H9 (cell line): ENCODE data around the gene HS3ST1. TPM values are rescaled to one million over a fixed set of nuclear protein-coding genes. Genes with fewer than 3 reads are reported as not detected.

Source experiments
- DNase-seq: peaks from one replicate; pipeline ENCODE4 v3.0.0-alpha.2; 2017
- H2AFZ ChIP-seq: one replicate; pipeline ENCODE4 v1.6.1; 2013; ENCODE audit warnings: mild to moderate bottlenecking, low read length, control low read depth, moderate library complexity
- H2AK5ac ChIP-seq: 2 replicates; pipeline ENCODE4 v1.6.1; 2013; ENCODE audit warnings: low read length, control low read depth, mixed read lengths; ENCODE audit not compliant: insufficient read length
- H2BK120ac ChIP-seq: one replicate; pipeline ENCODE4 v1.6.1; 2013; ENCODE audit warnings: low read depth, mild to moderate bottlenecking, low read length, control low read depth, inconsistent platforms; ENCODE audit not compliant: poor library complexity, severe bottlenecking
- H2BK12ac ChIP-seq: 2 replicates; pipeline ENCODE4 v1.6.1; 2013; ENCODE audit warnings: low read length, control low read depth, mixed read lengths, low read depth; ENCODE audit not compliant: insufficient read length
- H2BK15ac ChIP-seq: 2 replicates; pipeline ENCODE4 v1.6.1; 2013; ENCODE audit warnings: low read depth, low read length, control low read depth
- H2BK20ac ChIP-seq: one replicate; pipeline ENCODE4 v1.6.1; 2013; ENCODE audit warnings: low read depth, mild to moderate bottlenecking, low read length, control low read depth, inconsistent platforms; ENCODE audit not compliant: poor library complexity, severe bottlenecking
- H2BK5ac ChIP-seq: 2 replicates; pipeline ENCODE4 v1.6.1; 2013; ENCODE audit warnings: low read length, control low read depth, mixed read lengths; ENCODE audit not compliant: insufficient read length
- H3K14ac ChIP-seq: 2 replicates; pipeline ENCODE4 v1.6.1; 2013; ENCODE audit warnings: low read length, control low read depth; ENCODE audit not compliant: insufficient read depth
- H3K18ac ChIP-seq: 2 replicates; pipeline ENCODE4 v1.6.1; 2013; ENCODE audit warnings: low read depth, mild to moderate bottlenecking, mixed read lengths, low read length, control low read depth; ENCODE audit not compliant: insufficient read length
- H3K23ac ChIP-seq: 2 replicates; pipeline ENCODE4 v1.6.1; 2013; ENCODE audit warnings: low read length, control low read depth, mixed read lengths, low read depth; ENCODE audit not compliant: insufficient read length
- H3K23me2 ChIP-seq: 2 replicates; pipeline ENCODE4 v1.6.1; 2013; ENCODE audit warnings: low read depth, mild to moderate bottlenecking, mixed read lengths, low read length, control low read depth; ENCODE audit not compliant: insufficient read length, poor library complexity, severe bottlenecking
- H3K27ac ChIP-seq: 2 replicates; pipeline ENCODE4 v1.5.1; 2013; ENCODE audit warnings: low read length, control low read depth, mixed read lengths, low read depth; ENCODE audit not compliant: insufficient read length
- H3K27me3 ChIP-seq: 2 replicates; pipeline ENCODE4 v1.6.1; 2013; ENCODE audit warnings: low read length, control low read depth, inconsistent platforms; ENCODE audit not compliant: insufficient read depth
- H3K4ac ChIP-seq: 2 replicates; pipeline ENCODE4 v1.6.1; 2013; ENCODE audit warnings: low read depth, mild to moderate bottlenecking, control low read depth, inconsistent platforms, low read length, moderate library complexity
- H3K4me1 ChIP-seq: 2 replicates; pipeline ENCODE4 v1.6.1; 2013; ENCODE audit warnings: low read length, control low read depth, inconsistent platforms; ENCODE audit not compliant: insufficient read depth
- H3K4me2 ChIP-seq: 2 replicates; pipeline ENCODE4 v1.6.1; 2013; ENCODE audit warnings: low read length, control low read depth, mixed read lengths; ENCODE audit not compliant: insufficient read length, insufficient read depth
- H3K56ac ChIP-seq: 2 replicates; pipeline ENCODE4 v1.6.1; 2013; ENCODE audit warnings: low read depth, mild to moderate bottlenecking, mixed read lengths, low read length, control low read depth; ENCODE audit not compliant: insufficient read length
- H3K79me1 ChIP-seq: 2 replicates; pipeline ENCODE4 v1.6.1; 2013; ENCODE audit warnings: low read depth, mild to moderate bottlenecking, moderate library complexity, low read length, control low read depth, inconsistent platforms; ENCODE audit not compliant: insufficient read depth, poor library complexity, severe bottlenecking
- H3K79me2 ChIP-seq: 2 replicates; pipeline ENCODE4 v1.6.1; 2013; ENCODE audit warnings: low read length, control low read depth, inconsistent platforms; ENCODE audit not compliant: insufficient read depth
- H3K9ac ChIP-seq: 2 replicates; pipeline ENCODE4 v1.6.1; 2013; ENCODE audit warnings: low read length, control low read depth, mixed read lengths; ENCODE audit not compliant: insufficient read length; ENCODE audit errors: extremely low read depth
- H3K9me3 ChIP-seq: one replicate; pipeline ENCODE4 v1.6.1; 2013; ENCODE audit warnings: low read depth, low read length, inconsistent platforms; ENCODE audit not compliant: control insufficient read depth
- H3T11ph ChIP-seq: one replicate; pipeline ENCODE4 v1.6.1; 2013; ENCODE audit warnings: mild to moderate bottlenecking, low read length, control low read depth, inconsistent platforms
- H4K20me1 ChIP-seq: one replicate; pipeline ENCODE4 v1.6.1; 2013; ENCODE audit not compliant: control insufficient read depth, insufficient read length, insufficient read depth
- H4K5ac ChIP-seq: 2 replicates; pipeline ENCODE4 v1.6.1; 2013; ENCODE audit warnings: low read depth, mild to moderate bottlenecking, mixed read lengths, low read length, control low read depth; ENCODE audit not compliant: insufficient read length
- H4K8ac ChIP-seq: replicated peaks from 2 replicates; pipeline ENCODE4 v1.6.1; 2013; ENCODE audit warnings: low read length, control low read depth, mixed read lengths, low read depth; ENCODE audit not compliant: insufficient read length
- H4K91ac ChIP-seq: 2 replicates; pipeline ENCODE4 v1.6.1; 2013; ENCODE audit warnings: low read depth, mild to moderate bottlenecking, moderate library complexity, mixed read lengths, low read length, control low read depth; ENCODE audit not compliant: insufficient read length
- H3K27ac Mint-ChIP-seq, 3 experiments: 2 replicates in 2 of 3; 3 replicates in 1 of 3; pipeline ENCODE4 v1.8.0; 2020 to 2021; ENCODE audit warnings: mixed read lengths in 3 of 3, mild to moderate bottlenecking in 1 of 3, moderate library complexity in 1 of 3
- H3K27me3 Mint-ChIP-seq: 2 replicates; pipeline ENCODE4 v1.8.0; 2021; ENCODE audit warnings: low read depth, mild to moderate bottlenecking, moderate library complexity, mixed read lengths
- H3K36me3 Mint-ChIP-seq, 3 experiments: 2 replicates in 2 of 3; 3 replicates in 1 of 3; pipeline ENCODE4 v1.8.0; 2020 to 2021; ENCODE audit warnings: low read depth in 3 of 3, mixed read lengths in 3 of 3; ENCODE audit not compliant: insufficient read depth in 1 of 3
- H3K4me1 Mint-ChIP-seq, 2 experiments: 2 replicates each; pipeline ENCODE4 v1.8.0; 2020; ENCODE audit warnings: mixed read lengths in 2 of 2
- H3K4me3 Mint-ChIP-seq, 2 experiments: 2 replicates in 1 of 2; 3 replicates in 1 of 2; pipeline ENCODE4 v1.8.0; 2020 to 2021; ENCODE audit warnings: mild to moderate bottlenecking in 2 of 2, mixed read lengths in 2 of 2, moderate library complexity in 1 of 2
- H3K9me3 Mint-ChIP-seq, 2 experiments: 2 replicates in 1 of 2; 3 replicates in 1 of 2; pipeline ENCODE4 v1.8.0; 2020; ENCODE audit warnings: mild to moderate bottlenecking in 2 of 2, mixed read lengths in 2 of 2, moderate library complexity in 1 of 2
- WGBS: extraction: QIAGEN DNeasy Blood & Tissue Kit; methylation state at CpG from one replicate; pipeline ENCODE4 v1.1.7; 2013; ENCODE audit warnings: missing lambda C conversion rate, low lambda C conversion rate, mixed read lengths; ENCODE audit not compliant: insufficient read length; ENCODE audit errors: extremely low coverage; 5-methylcytosine and 5-hydroxymethylcytosine counted together
- total RNA-seq: library from RNA; stranded (reverse); gene quantifications from 2 replicates; pipeline ENCODE4 v1.2.1, GENCODE V29; 2021
- TF ChIP-seq, protein P1 (sequence below): fragments of 200-600 bp; sonication (generic); conservative IDR thresholded peaks from 3 replicates; pipeline ENCODE4 v1.8.0; 2021; ENCODE audit warnings: antibody characterized with exemption, mild to moderate bottlenecking

HS3ST1 gene
- total RNA-seq, 1 experiment from 2014 or later, result 0.04 TPM

DNA sequence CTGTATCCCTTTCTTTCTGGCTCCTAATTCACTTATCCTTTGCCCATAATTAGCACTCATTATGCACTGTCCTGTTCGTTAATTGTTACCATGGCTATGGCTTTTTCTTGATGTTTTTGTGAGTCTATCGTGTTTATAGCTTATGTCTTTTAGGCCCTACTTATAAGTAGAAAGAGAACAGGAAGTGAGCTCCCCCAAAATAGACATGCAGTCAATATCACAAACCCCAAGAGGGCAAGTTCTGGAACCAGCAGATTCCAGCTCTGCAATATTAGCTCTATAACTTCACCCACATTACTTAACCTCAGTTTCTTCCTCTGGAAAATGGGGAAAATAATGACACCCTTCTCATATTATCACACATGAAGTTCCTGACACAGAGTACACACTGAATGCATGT lies 7.4 kb upstream of the HS3ST1 start:
- Histone ChIP-seq H3K9ac (no peak overlapping the region), H4K8ac (no peak overlapping the region), H3K27ac (no peak overlapping the region), H2BK12ac (no peak overlapping the region), H2BK120ac (no peak overlapping the region), H3K79me1 (no peaks in the 10 kb centered on the region), H3K56ac (no peak overlapping the region), H3T11ph (no peak overlapping the region), H2AFZ (no peak overlapping the region), H3K14ac (no peak overlapping the region), H3K9me3 (no peaks in the 10 kb centered on the region), H3K27me3 (no peaks in the 10 kb centered on the region), H3K23ac (no peak overlapping the region), H4K20me1 (no peaks in the 10 kb centered on the region), H3K23me2 (no peaks in the 10 kb centered on the region), H4K91ac (no peak overlapping the region), H2BK20ac (no peak overlapping the region), H3K18ac (no peak overlapping the region), H2BK5ac (no peak overlapping the region), H3K79me2 (no peaks in the 10 kb centered on the region), H2AK5ac (no peak overlapping the region), H3K4me1 (no peaks in the 10 kb centered on the region; the same call in 1 of the 2 replicates), H3K4me2 (no peak overlapping the region), H4K5ac (no peak overlapping the region), H2BK15ac (no peak overlapping the region), H3K4ac (no peak overlapping the region)
- WGBS, result no CpG with 5 or more reads among the region's 2 CpGs
- TF ChIP-seq, protein P1, sequence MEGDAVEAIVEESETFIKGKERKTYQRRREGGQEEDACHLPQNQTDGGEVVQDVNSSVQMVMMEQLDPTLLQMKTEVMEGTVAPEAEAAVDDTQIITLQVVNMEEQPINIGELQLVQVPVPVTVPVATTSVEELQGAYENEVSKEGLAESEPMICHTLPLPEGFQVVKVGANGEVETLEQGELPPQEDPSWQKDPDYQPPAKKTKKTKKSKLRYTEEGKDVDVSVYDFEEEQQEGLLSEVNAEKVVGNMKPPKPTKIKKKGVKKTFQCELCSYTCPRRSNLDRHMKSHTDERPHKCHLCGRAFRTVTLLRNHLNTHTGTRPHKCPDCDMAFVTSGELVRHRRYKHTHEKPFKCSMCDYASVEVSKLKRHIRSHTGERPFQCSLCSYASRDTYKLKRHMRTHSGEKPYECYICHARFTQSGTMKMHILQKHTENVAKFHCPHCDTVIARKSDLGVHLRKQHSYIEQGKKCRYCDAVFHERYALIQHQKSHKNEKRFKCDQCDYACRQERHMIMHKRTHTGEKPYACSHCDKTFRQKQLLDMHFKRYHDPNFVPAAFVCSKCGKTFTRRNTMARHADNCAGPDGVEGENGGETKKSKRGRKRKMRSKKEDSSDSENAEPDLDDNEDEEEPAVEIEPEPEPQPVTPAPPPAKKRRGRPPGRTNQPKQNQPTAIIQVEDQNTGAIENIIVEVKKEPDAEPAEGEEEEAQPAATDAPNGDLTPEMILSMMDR, result no peak
- Mint-ChIP-seq H3K9me3 (no peaks in the 10 kb centered on the region), H3K4me3 (no peak overlapping the region), H3K4me1 (peaks cover 6 to 7% of the 10 kb centered on the region in 2 experiments), H3K36me3 (no peaks in the 10 kb centered on the region), H3K27ac (no peak overlapping the region), H3K27me3 (peaks cover 12% of the 10 kb centered on the region)
- DNase-seq, result no peak
